HepG2 (cell line): ENCODE results near the gene TMEM79. TPM values are rescaled to one million over a fixed set of nuclear protein-coding genes. Genes with fewer than 3 reads are reported as not detected.
A peak's percentile ranks its signal among the peaks of the same experiment; 100 is the strongest.

Source experiments
- DMAP1 ChIP-seq: IDR thresholded peaks from 2 replicates; pipeline ENCODE4 v1.6.1; 2016
- KLF11 ChIP-seq: IDR thresholded peaks from 2 replicates; pipeline ENCODE4 v1.6.1; 2016; ENCODE audit warnings: missing compliant biosample characterization
- MIXL1 ChIP-seq: IDR thresholded peaks from 2 replicates; pipeline ENCODE4 v1.6.1; 2016
- MLLT10 ChIP-seq: sonication (generic); formaldehyde crosslinking; IDR thresholded peaks from 2 replicates; pipeline ENCODE4 v1.4.0; 2020; ENCODE audit warnings: missing genetic modification reagents
- SOX5 ChIP-seq: IDR thresholded peaks from 2 replicates; pipeline ENCODE4 v1.6.1; 2016; ENCODE audit warnings: borderline replicate concordance
- YEATS2 ChIP-seq: sonication (generic); formaldehyde crosslinking; IDR thresholded peaks from 2 replicates; pipeline ENCODE4 v1.4.0; 2020; ENCODE audit warnings: missing genetic modification reagents, borderline replicate concordance
- ZBTB21 ChIP-seq: sonication (generic); formaldehyde crosslinking; IDR thresholded peaks from 2 replicates; pipeline ENCODE4 v1.4.0; 2020; ENCODE audit warnings: missing genetic modification reagents
- ZFP1 ChIP-seq: IDR thresholded peaks from 2 replicates; pipeline ENCODE4 v1.6.1; 2016
- ZNF20 ChIP-seq: sonication (generic); formaldehyde crosslinking; IDR thresholded peaks from 2 replicates; pipeline ENCODE4 v1.4.0; 2020; ENCODE audit warnings: mild to moderate bottlenecking, moderate library complexity, missing genetic modification reagents
- ZNF549 ChIP-seq: sonication (generic); formaldehyde crosslinking; IDR thresholded peaks from 2 replicates; pipeline ENCODE4 v1.5.0; 2020; ENCODE audit warnings: missing genetic modification reagents
- polyA plus RNA-seq, 8 experiments: library from polyadenylated mRNA; depleted of rRNA in 3 of 8; stranded (reverse) in 7 of 8; unstranded in 1 of 8; fragments of >200 nt; fragmentation: Illumina TruSeq in 4 of 8; extraction: Trizol in 4 of 8; gene quantifications; 2 replicates each; pipeline versions ENCODE4 v1.2.1 to v1.2.3, GENCODE V29; 2011 to 2016; ENCODE audit warnings: low read depth in 4 of 8, missing spikeins in 1 of 8, mixed read lengths in 1 of 8; ENCODE audit not compliant: insufficient read depth in 1 of 8
- total RNA-seq, 5 experiments: library from RNA; depleted of rRNA; stranded (reverse); fragments of >200 nt; fragmentation: Illumina TruSeq; extraction: Trizol; gene quantifications; 2 replicates each; pipeline ENCODE4 v1.2.3, GENCODE V29; 2016; ENCODE audit warnings: low read depth in 1 of 5
- TF ChIP-seq, protein P1 (sequence below): sonication (generic); formaldehyde crosslinking; IDR thresholded peaks from 2 replicates; pipeline ENCODE4 v1.4.0; 2020; ENCODE audit warnings: missing genetic modification reagents
- TF ChIP-seq, protein P2 (sequence below): IDR thresholded peaks from 2 replicates; pipeline ENCODE4 v1.6.1; 2018; ENCODE audit warnings: missing genetic modification reagents
- TF ChIP-seq, protein P3 (sequence below): sonication (generic); formaldehyde crosslinking; IDR thresholded peaks from 2 replicates; pipeline ENCODE4 v1.4.0; 2020; ENCODE audit warnings: missing genetic modification reagents
- TF ChIP-seq, protein P4 (sequence below): sonication (generic); formaldehyde crosslinking; IDR thresholded peaks from 2 replicates; pipeline ENCODE4 v1.8.0; 2022; ENCODE audit warnings: low read depth, missing genetic modification reagents
- TF ChIP-seq, protein P5 (sequence below): sonication (generic); formaldehyde crosslinking; conservative IDR thresholded peaks from 2 replicates; pipeline ENCODE4 v1.8.0; 2022; ENCODE audit warnings: missing genetic modification reagents
- TF ChIP-seq, protein P6 (sequence below): sonication (generic); formaldehyde crosslinking; IDR thresholded peaks from 2 replicates; pipeline ENCODE4 v1.4.0; 2020; ENCODE audit warnings: mild to moderate bottlenecking, low read depth, missing genetic modification reagents

TMEM79 gene
- total and polyA plus RNA-seq, 2 of the 13 experiments (the other 11 are each of a cell fraction or from before 2014, with no cell fraction given): 1.2 to 1.9 TPM

DNA sequence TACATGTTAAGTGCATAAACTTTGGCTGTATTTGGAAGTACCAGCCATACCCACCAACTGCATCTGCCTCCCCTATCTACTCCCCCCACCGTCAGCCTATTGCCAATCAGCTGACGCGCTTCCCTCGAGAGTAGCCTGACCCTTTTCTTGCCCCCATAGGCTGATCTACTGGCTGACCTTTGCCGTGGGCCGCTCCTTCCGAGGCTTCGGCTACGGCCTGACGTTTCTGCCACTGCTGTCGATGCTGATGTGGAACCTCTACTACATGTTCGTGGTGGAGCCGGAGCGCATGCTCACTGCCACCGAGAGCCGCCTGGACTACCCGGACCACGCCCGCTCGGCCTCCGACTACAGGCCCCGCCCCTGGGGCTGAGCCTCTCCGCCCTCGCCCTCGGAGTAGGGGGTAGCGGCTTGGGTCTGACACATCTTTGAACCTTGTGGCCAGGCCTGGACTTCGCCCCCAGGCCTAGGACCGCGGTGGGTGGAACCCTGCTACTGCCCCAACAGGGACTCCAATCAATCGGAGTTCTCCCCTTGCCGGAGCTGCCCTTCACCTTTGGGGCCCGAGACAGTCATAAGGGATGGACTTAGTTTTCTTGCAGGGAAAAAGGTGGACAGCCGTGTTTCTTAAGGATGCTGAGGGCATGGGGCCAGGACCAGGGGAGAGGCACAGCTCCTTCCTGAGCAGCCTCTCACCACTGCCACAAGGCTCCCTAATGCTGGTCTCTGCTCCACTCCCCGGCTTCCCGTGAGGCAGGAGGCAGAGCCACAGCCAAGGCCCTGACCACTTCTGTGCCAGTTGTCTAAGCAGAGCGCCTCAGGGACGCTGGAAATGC is 7.3 kb downstream of the TMEM79 start (continued):
- TF ChIP-seq, protein P1, sequence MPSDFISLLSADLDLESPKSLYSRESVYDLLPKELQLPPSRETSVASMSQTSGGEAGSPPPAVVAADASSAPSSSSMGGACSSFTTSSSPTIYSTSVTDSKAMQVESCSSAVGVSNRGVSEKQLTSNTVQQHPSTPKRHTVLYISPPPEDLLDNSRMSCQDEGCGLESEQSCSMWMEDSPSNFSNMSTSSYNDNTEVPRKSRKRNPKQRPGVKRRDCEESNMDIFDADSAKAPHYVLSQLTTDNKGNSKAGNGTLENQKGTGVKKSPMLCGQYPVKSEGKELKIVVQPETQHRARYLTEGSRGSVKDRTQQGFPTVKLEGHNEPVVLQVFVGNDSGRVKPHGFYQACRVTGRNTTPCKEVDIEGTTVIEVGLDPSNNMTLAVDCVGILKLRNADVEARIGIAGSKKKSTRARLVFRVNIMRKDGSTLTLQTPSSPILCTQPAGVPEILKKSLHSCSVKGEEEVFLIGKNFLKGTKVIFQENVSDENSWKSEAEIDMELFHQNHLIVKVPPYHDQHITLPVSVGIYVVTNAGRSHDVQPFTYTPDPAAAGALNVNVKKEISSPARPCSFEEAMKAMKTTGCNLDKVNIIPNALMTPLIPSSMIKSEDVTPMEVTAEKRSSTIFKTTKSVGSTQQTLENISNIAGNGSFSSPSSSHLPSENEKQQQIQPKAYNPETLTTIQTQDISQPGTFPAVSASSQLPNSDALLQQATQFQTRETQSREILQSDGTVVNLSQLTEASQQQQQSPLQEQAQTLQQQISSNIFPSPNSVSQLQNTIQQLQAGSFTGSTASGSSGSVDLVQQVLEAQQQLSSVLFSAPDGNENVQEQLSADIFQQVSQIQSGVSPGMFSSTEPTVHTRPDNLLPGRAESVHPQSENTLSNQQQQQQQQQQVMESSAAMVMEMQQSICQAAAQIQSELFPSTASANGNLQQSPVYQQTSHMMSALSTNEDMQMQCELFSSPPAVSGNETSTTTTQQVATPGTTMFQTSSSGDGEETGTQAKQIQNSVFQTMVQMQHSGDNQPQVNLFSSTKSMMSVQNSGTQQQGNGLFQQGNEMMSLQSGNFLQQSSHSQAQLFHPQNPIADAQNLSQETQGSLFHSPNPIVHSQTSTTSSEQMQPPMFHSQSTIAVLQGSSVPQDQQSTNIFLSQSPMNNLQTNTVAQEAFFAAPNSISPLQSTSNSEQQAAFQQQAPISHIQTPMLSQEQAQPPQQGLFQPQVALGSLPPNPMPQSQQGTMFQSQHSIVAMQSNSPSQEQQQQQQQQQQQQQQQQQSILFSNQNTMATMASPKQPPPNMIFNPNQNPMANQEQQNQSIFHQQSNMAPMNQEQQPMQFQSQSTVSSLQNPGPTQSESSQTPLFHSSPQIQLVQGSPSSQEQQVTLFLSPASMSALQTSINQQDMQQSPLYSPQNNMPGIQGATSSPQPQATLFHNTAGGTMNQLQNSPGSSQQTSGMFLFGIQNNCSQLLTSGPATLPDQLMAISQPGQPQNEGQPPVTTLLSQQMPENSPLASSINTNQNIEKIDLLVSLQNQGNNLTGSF (CRISPR knock-in tag): no peak
- TF ChIP-seq ZNF20 (CRISPR knock-in tag): no peak
- no peak for TF ChIP-seq MLLT10 (CRISPR knock-in tag)
- TF ChIP-seq KLF11 (CRISPR knock-in tag): 0 out of 2 replicates have a peak, but pooled peaks have one; percentile 64
- TF ChIP-seq, protein P2, sequence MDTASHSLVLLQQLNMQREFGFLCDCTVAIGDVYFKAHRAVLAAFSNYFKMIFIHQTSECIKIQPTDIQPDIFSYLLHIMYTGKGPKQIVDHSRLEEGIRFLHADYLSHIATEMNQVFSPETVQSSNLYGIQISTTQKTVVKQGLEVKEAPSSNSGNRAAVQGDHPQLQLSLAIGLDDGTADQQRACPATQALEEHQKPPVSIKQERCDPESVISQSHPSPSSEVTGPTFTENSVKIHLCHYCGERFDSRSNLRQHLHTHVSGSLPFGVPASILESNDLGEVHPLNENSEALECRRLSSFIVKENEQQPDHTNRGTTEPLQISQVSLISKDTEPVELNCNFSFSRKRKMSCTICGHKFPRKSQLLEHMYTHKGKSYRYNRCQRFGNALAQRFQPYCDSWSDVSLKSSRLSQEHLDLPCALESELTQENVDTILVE (CRISPR knock-in tag): no peak; the same call in 1 of the 2 replicates
- TF ChIP-seq, protein P3, sequence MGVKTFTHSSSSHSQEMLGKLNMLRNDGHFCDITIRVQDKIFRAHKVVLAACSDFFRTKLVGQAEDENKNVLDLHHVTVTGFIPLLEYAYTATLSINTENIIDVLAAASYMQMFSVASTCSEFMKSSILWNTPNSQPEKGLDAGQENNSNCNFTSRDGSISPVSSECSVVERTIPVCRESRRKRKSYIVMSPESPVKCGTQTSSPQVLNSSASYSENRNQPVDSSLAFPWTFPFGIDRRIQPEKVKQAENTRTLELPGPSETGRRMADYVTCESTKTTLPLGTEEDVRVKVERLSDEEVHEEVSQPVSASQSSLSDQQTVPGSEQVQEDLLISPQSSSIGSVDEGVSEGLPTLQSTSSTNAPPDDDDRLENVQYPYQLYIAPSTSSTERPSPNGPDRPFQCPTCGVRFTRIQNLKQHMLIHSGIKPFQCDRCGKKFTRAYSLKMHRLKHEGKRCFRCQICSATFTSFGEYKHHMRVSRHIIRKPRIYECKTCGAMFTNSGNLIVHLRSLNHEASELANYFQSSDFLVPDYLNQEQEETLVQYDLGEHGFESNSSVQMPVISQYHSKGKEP: no peak
- TF ChIP-seq MIXL1 (CRISPR knock-in tag): peak; percentile 41
- TF ChIP-seq, protein P4, sequence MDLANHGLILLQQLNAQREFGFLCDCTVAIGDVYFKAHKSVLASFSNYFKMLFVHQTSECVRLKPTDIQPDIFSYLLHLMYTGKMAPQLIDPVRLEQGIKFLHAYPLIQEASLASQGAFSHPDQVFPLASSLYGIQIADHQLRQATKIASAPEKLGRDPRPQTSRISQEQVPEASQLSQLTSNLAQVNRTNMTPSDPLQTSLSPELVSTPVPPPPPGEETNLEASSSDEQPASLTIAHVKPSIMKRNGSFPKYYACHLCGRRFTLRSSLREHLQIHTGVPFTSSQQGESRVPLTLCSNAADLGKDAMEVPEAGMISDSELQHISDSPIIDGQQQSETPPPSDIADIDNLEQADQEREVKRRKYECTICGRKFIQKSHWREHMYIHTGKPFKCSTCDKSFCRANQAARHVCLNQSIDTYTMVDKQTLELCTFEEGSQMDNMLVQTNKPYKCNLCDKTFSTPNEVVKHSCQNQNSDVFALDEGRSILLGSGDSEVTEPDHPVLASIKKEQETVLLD (CRISPR knock-in tag): peak; percentile 44; the same call in 1 of the 2 replicates
- TF ChIP-seq ZNF549 (CRISPR knock-in tag): no peak
- peak; percentile 78 for TF ChIP-seq YEATS2 (CRISPR knock-in tag)
- TF ChIP-seq DMAP1: peak; percentile 84
- TF ChIP-seq, protein P5, sequence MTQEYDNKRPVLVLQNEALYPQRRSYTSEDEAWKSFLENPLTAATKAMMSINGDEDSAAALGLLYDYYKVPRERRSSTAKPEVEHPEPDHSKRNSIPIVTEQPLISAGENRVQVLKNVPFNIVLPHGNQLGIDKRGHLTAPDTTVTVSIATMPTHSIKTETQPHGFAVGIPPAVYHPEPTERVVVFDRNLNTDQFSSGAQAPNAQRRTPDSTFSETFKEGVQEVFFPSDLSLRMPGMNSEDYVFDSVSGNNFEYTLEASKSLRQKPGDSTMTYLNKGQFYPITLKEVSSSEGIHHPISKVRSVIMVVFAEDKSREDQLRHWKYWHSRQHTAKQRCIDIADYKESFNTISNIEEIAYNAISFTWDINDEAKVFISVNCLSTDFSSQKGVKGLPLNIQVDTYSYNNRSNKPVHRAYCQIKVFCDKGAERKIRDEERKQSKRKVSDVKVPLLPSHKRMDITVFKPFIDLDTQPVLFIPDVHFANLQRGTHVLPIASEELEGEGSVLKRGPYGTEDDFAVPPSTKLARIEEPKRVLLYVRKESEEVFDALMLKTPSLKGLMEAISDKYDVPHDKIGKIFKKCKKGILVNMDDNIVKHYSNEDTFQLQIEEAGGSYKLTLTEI: no peak
- TF ChIP-seq ZFP1 (CRISPR knock-in tag): no peak
- TF ChIP-seq ZBTB21 (CRISPR knock-in tag): no peak
- TF ChIP-seq SOX5 (CRISPR knock-in tag): peak; percentile 54; the same call in 1 of the 2 replicates
- TF ChIP-seq, protein P6, sequence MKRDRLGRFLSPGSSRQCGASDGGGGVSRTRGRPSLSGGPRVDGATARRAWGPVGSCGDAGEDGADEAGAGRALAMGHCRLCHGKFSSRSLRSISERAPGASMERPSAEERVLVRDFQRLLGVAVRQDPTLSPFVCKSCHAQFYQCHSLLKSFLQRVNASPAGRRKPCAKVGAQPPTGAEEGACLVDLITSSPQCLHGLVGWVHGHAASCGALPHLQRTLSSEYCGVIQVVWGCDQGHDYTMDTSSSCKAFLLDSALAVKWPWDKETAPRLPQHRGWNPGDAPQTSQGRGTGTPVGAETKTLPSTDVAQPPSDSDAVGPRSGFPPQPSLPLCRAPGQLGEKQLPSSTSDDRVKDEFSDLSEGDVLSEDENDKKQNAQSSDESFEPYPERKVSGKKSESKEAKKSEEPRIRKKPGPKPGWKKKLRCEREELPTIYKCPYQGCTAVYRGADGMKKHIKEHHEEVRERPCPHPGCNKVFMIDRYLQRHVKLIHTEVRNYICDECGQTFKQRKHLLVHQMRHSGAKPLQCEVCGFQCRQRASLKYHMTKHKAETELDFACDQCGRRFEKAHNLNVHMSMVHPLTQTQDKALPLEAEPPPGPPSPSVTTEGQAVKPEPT (CRISPR knock-in tag): 0 out of 2 replicates have a peak, but pooled peaks have one; percentile 29
